HUES64 (cell line): ENCODE results near the gene DIS3L2. TPM values are rescaled to one million over a fixed set of nuclear protein-coding genes. Genes with fewer than 3 reads are reported as not detected.

Experiments
- H3K27ac ChIP-seq: 2 replicates; pipeline ENCODE4 v1.7.0; 2013; ENCODE audit warnings: low read depth, low read length, inconsistent platforms
- H3K27me3 ChIP-seq: 2 replicates; pipeline ENCODE4 v1.6.1; 2013; ENCODE audit warnings: mild to moderate bottlenecking, low read length; ENCODE audit not compliant: insufficient read depth
- H3K36me3 ChIP-seq: 2 replicates; pipeline ENCODE4 v1.6.1; 2013; ENCODE audit warnings: mild to moderate bottlenecking, low read length; ENCODE audit not compliant: insufficient read depth
- H3K4me1 ChIP-seq: 2 replicates; pipeline ENCODE4 v1.6.1; 2013; ENCODE audit warnings: mild to moderate bottlenecking, low read length, moderate library complexity; ENCODE audit not compliant: insufficient read depth
- H3K4me3 ChIP-seq: 2 replicates; pipeline ENCODE4 v1.5.1; 2013; ENCODE audit warnings: mild to moderate bottlenecking, low read length, moderate library complexity
- H3K9ac ChIP-seq: 2 replicates; pipeline ENCODE4 v1.6.1; 2013; ENCODE audit warnings: mild to moderate bottlenecking, low read depth, low read length
- H3K9me3 ChIP-seq: 2 replicates; pipeline ENCODE4 v1.6.1; 2013; ENCODE audit warnings: low read depth, low read length; ENCODE audit not compliant: insufficient read depth
- WGBS: fragments of 150-250, 120-280 bp; methylation state at CpG from one replicate; pipeline ENCODE4 v1.1.7; 2013; ENCODE audit warnings: missing lambda C conversion rate; 5-methylcytosine and 5-hydroxymethylcytosine counted together
- polyA plus RNA-seq, 2 experiments: library from polyadenylated mRNA; stranded (reverse); fragments of 50-300 nt; gene quantifications; one replicate each; pipeline ENCODE4 v1.2.3, GENCODE V29; 2013

The DIS3L2 gene
- polyA plus RNA-seq (2013, experiment 1 of 2): 12.2 TPM
- 13.2 TPM for polyA plus RNA-seq (2013, experiment 2 of 2)

DNA sequence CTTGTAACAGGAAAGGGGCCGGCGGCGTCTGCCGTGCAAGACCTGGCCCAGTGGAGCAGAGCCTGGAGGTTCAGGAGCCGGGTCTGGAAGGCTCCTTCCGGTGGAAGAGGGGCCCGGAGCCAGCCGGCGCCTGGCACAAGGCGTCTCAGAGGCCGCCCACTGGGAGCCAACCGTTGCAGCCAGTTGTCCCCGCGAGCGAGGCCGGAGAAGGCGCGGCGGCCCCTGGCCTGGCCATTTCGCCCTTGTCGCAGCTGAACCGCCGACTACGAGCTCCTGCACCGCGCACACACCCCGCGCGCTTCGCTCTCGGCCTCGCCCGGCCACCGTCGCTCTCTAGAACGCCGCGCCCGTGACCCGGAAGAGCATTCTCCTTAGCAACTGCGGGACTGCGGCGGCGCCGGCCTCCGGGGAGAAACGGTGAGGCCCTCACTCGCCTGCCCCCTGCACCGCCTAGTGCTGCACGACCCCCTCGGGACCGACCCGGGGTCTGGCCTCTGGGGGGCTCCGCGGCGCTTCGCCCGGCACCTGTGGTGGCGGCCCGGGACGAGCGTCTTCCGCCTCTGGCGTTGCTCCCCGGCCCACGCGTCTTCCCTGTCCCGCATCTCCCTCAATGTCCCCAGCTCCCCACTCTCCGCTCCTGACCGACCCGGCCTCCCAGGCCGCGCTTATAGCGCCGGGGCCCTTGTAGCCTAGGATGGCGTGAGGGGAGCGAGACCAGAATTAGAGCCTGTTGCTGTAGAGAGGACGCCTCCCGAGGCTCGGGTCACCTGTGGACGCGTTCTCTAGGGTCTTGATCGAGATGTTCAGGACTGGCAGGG lies at the start of gene DIS3L2:
Gene DIS3L2 (plus strand): TSS at position 365 of the 818 bp plus-strand sequence. CDS start 53,215 bp downstream, outside the sequence.
- Histone ChIP-seq H3K4me1 (no peaks in the 10 kb centered on the region), H3K36me3 (no peaks in the 10 kb centered on the region), H3K9ac (peak within 1 kb of the TSS; percentile 90), H3K27me3 (no peaks in the 10 kb centered on the region), H3K9me3 (no peaks in the 10 kb centered on the region; the same call in 1 of the 2 replicates), H3K4me3 (peak within 1 kb of the TSS; percentile 100), H3K27ac (peak within 1 kb of the TSS; percentile 79)
- WGBS: under 1% methylated on average over 83 of the region's 83 CpGs

DNA sequence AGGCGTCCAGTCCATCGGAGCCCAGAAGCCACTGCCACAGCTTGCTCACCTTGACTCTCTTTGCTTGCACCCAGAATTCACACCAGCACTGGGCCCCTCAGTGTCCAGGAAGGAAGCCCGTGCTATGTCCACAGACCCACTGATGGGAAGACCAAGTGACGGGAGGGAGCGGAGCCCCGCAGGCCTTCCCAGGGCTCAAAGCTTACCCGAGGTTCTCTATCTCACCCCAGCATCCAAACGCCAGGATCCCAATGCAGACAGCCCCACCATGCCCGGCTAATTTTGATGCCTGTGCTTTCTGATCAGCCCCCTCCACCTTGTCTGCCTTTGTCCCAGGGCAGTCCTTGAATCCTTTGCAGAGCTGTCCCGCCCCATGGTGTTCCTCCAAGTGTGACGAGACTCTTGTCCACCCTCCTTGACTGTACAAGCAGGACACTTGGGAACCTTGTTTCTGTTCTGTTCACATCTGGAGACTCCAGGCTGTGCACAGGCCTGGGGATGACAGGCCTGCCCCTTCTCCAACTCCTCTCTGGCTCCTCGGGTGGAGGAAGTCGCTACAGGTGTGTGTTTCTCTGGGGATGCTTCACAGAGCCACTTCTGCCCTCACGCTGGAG lies 47.3 kb upstream of the DIS3L2 start:
- WGBS: 94% methylated on average over 14 of the region's 14 CpGs
- no peak overlapping the region for H3K27ac ChIP-seq
- H3K4me1 ChIP-seq: no peaks in the 10 kb centered on the region
- no peak overlapping the region for H3K4me3 ChIP-seq
- H3K9ac ChIP-seq: no peak overlapping the region
- H3K9me3 ChIP-seq: no peaks in the 10 kb centered on the region
- no peaks in the 10 kb centered on the region for H3K27me3 ChIP-seq
- no peaks in the 10 kb centered on the region for H3K36me3 ChIP-seq

GRCh38 chr2:231917280-231918066 lies 44.0 kb upstream of the DIS3L2 start:
- H3K9me3 ChIP-seq: no peaks in the 10 kb centered on the region
- H3K36me3 ChIP-seq: no peaks in the 10 kb centered on the region
- H3K27me3 ChIP-seq: no peaks in the 10 kb centered on the region
- H3K9ac ChIP-seq: no peak overlapping the region
- 77% methylated on average over 10 of the region's 10 CpGs for WGBS
- no peaks in the 10 kb centered on the region for H3K4me1 ChIP-seq
- H3K4me3 ChIP-seq: no peak overlapping the region
- no peak overlapping the region for H3K27ac ChIP-seq

GRCh38 chr2:231918501-231919330 lies 42.8 kb upstream of the DIS3L2 start:
- H3K4me3 ChIP-seq: no peak overlapping the region
- no peak overlapping the region for H3K27ac ChIP-seq
- H3K36me3 ChIP-seq: no peaks in the 10 kb centered on the region
- no peaks in the 10 kb centered on the region for H3K9me3 ChIP-seq
- no peaks in the 10 kb centered on the region for H3K4me1 ChIP-seq
- 94% methylated on average over 21 of the region's 21 CpGs for WGBS
- H3K27me3 ChIP-seq: peaks cover 6% of the 10 kb centered on the region
- no peak overlapping the region for H3K9ac ChIP-seq

DNA sequence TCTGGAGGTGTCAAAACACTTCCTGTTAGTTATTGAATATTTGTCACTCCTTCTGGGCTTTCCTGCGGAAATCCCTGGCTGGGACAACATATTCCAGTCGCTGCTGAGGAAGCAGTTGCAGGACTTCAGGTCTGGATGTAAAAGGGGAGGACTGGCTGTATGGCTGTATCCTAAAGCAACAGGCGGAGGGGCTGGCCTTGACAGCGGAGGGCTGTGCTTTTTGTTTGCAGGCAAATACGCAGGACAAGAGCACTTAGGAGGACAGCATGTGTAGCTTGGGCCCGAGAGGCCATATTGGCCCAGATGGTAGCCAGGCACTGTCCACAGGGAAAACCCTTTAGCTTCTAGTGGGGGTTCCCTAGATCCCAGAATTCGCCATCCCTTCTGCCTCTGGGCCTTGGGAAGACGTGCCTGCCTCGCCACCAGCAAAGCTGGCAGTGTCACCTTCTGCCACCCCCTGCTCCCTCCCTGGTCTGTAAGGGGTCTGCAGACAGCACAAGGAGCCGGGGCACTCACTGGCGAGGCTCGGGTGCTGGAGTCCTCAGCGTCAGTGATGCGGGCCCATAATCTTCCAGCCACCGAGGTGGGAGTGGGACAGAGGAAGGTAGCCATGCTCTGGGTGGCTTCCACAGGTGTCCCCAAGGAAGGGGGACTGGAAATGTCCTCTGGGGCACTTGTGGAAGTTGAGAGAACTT lies 42.0 kb upstream of the DIS3L2 start:
- no peak overlapping the region for H3K9ac ChIP-seq
- no peak overlapping the region for H3K4me3 ChIP-seq
- H3K27ac ChIP-seq: no peak overlapping the region
- peaks cover 14% of the 10 kb centered on the region for H3K27me3 ChIP-seq
- H3K9me3 ChIP-seq: no peaks in the 10 kb centered on the region
- H3K36me3 ChIP-seq: no peaks in the 10 kb centered on the region
- WGBS: 93% methylated on average over 15 of the region's 15 CpGs
- no peaks in the 10 kb centered on the region for H3K4me1 ChIP-seq

DNA sequence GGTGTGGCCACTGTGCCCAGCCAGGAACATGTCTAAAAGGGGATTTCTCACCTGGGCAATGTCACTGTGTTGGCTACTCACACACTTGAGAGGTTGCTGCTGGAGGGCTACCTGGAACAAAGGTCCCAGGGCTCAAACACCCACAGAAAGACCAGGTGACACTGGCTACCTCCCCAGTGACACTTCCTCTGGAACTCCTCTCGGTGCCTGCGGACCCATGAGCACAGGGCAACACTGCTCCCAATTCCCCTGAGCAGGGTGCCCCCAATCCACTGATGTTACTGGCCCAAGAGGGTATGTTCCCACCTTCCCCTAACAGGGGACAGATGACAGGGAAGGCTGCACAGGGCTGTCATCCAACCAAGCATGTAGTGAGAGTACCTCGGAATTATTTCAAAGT lies 41.1 kb upstream of the DIS3L2 start:
- Histone ChIP-seq H3K4me1 (peaks cover 3% of the 10 kb centered on the region; the same call in 1 of the 2 replicates), H3K4me3 (no peak overlapping the region), H3K9ac (no peak overlapping the region), H3K27me3 (peaks cover 23% of the 10 kb centered on the region), H3K27ac (no peak overlapping the region), H3K36me3 (no peaks in the 10 kb centered on the region), H3K9me3 (no peaks in the 10 kb centered on the region)
- WGBS: 97% methylated on average over 2 of the region's 3 CpGs

GRCh38 chr2:231920795-231921194 lies 40.7 kb upstream of the DIS3L2 start:
- H3K27me3 ChIP-seq: peaks cover 27% of the 10 kb centered on the region

DNA sequence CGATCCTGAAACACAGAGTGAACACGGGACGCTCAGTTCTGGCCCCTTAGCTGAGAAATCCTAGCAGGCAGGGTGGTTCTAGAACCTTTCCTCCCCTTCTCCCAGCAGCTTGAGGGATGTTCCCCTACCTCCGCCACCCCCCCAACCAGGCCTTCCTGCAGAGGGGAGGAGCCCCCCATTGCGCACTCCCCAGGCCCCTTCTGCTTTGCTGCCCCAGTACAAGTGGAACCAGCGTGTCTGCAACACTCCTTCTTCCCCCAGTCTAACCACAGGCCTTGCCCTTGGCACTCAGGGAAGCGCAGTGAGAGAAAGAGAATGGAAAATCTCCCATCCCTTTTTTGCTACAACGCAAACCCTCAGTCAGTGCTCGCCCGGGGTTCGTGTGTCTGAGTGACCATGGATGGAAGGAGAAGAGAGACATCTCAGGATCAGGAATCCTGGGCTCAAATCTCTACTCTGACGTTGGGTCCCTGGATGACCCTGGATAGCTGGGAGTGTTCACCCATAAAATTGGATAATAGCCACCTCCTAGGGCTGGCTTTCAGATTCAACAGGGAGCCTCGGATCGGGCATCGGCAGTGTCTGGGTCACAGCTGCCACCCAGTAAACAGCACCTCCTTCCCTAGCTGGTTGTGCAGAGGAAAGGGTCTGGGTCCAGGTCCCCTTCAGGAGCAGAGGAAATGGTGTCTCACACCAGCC lies 39.1 kb upstream of the DIS3L2 start:
- Histone ChIP-seq H3K9me3 (no peaks in the 10 kb centered on the region), H3K27ac (no peak overlapping the region), H3K4me3 (no peak overlapping the region), H3K9ac (no peak overlapping the region), H3K4me1 (peaks cover 3% of the 10 kb centered on the region; the same call in 1 of the 2 replicates), H3K36me3 (no peaks in the 10 kb centered on the region), H3K27me3 (peaks cover 43% of the 10 kb centered on the region)
- 94% methylated on average over 15 of the region's 15 CpGs for WGBS

More at GRCh38 chr2:231920795-231921194, 40.7 kb upstream of the DIS3L2 start:
- 96% methylated on average over 5 of the region's 5 CpGs for WGBS
- H3K36me3 ChIP-seq: no peaks in the 10 kb centered on the region
- no peak overlapping the region for H3K27ac ChIP-seq
- H3K4me1 ChIP-seq: peaks cover 3% of the 10 kb centered on the region; the same call in 1 of the 2 replicates
- no peaks in the 10 kb centered on the region for H3K9me3 ChIP-seq
- no peak overlapping the region for H3K9ac ChIP-seq
- H3K4me3 ChIP-seq: no peak overlapping the region

DNA sequence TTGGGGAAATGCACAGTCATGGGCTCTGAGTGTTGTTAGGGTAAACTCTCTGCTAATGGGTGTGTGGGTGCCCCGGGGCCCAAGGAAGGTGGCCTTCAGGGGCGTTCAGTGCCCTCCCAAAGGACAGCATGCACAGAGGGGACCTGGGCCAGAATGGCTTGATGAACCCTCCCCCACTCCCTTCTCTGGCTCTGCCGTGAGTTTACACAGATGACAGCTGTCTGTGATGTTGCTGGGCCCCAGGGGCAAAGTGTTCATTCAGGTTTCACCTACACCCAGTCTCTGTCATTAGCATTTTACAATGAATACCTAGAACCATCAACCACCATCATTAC lies 38.5 kb upstream of the DIS3L2 start:
- no peak overlapping the region for H3K9ac ChIP-seq
- H3K27ac ChIP-seq: no peak overlapping the region
- H3K4me3 ChIP-seq: no peak overlapping the region
- H3K9me3 ChIP-seq: no peaks in the 10 kb centered on the region
- no peaks in the 10 kb centered on the region for H3K36me3 ChIP-seq
- WGBS: 82% methylated on average over 3 of the region's 3 CpGs
- H3K27me3 ChIP-seq: peaks cover 49% of the 10 kb centered on the region
- H3K4me1 ChIP-seq: peaks cover 3% of the 10 kb centered on the region; the same call in 1 of the 2 replicates
